Stomach (tissue), 4 donors: ENCODE data around the gene PSMB2.

ENCODE experiments used
- EP300 ChIP-seq: sonication (generic); formaldehyde crosslinking; IDR thresholded peaks from one replicate; pipeline ENCODE4 v1.6.1; 2017; ENCODE audit warnings: antibody characterized with exemption
- POLR2A ChIP-seq, 4 donors: fragments of 450-650 bp; IDR thresholded peaks; one replicate each; pipeline ENCODE4 v1.6.1; 2016; ENCODE audit warnings: antibody characterized with exemption in 4 of 4, control low read depth in 2 of 4, mild to moderate bottlenecking in 1 of 4, moderate library complexity in 1 of 4
- POLR2AphosphoS5 ChIP-seq, 3 donors: sonication (generic); formaldehyde crosslinking; IDR thresholded peaks; one replicate each; pipeline ENCODE4 v1.6.1; 2016; ENCODE audit warnings: antibody characterized with exemption in 3 of 3
- TF ChIP-seq, protein P1 (sequence below), 7 experiments: fragments of 450-650 bp in 4 of 7; fragments of 200-600 bp in 3 of 7; sonication (generic) in 3 of 7; IDR thresholded peaks; one replicate each; pipeline ENCODE4 v1.5.1; 2016 to 2019; ENCODE audit warnings: antibody characterized with exemption in 7 of 7, control low read depth in 2 of 7, mild to moderate bottlenecking in 1 of 7

DNA sequence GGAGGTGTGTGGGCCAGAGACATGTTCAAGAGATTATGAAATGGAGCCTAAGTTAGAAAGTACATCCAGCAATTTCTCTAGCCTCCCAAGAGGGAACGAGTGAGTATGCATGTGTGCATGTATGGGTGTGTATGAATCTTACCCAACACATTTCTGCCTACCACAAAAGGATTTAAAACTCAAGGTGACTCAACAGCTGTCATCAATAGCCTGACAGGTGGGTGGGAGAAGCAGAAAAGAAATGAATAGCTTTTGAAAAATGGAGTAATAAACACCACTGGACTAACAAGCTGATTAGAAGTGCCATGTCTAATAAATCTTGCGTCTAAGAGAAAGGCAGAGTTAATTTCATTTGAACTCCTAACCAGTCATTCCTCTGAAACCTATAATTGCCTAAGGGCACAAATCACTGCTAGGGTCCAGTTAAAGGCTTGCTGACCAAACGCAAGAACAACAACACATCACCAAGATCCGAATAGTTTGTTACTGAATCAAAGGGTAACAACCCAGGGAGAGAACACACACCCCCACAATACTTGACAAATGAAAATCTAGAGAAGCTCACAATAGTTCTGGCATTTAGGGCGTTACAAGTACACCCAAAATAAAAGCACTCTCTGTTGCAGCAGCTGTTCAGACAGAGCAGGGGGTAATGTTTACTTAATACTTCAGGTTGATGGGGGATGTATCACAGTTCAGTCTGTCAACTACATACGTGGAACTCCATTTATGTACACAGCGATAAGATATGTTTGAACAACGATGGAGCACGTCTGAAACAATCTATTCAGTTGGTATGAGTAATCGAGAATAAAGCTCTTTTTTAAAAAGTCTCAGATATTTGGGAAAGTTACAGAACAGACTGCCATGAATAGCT is 85.5 kb downstream of the PSMB2 start:
- TF ChIP-seq, protein P1, sequence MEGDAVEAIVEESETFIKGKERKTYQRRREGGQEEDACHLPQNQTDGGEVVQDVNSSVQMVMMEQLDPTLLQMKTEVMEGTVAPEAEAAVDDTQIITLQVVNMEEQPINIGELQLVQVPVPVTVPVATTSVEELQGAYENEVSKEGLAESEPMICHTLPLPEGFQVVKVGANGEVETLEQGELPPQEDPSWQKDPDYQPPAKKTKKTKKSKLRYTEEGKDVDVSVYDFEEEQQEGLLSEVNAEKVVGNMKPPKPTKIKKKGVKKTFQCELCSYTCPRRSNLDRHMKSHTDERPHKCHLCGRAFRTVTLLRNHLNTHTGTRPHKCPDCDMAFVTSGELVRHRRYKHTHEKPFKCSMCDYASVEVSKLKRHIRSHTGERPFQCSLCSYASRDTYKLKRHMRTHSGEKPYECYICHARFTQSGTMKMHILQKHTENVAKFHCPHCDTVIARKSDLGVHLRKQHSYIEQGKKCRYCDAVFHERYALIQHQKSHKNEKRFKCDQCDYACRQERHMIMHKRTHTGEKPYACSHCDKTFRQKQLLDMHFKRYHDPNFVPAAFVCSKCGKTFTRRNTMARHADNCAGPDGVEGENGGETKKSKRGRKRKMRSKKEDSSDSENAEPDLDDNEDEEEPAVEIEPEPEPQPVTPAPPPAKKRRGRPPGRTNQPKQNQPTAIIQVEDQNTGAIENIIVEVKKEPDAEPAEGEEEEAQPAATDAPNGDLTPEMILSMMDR (IDR thresholded peaks at IDR 0.05), result no peak
- TF ChIP-seq POLR2AphosphoS5 (IDR thresholded peaks at IDR 0.05), result peak in 2 of 3 donors; percentile 60 to 69
- no peak for TF ChIP-seq EP300
- no peak for TF ChIP-seq POLR2A (IDR thresholded peaks at IDR 0.05)
